ENCODE data around the gene OPN4.

OPN4 gene

GRCh38 chr10:86661161-86662025 lies 7.0 kb downstream of the OPN4 start:
- no peaks in the 10 kb centered on the region for H3K4me1 Mint-ChIP-seq (ENCODE audit: low read depth in 2 of 2)
- ATAC-seq (replicated peaks) (no peak), DNase-seq (no peak)
- H3K4me3 Mint-ChIP-seq = no peak overlapping the region
- no peaks in the 10 kb centered on the region for H3K36me3 Mint-ChIP-seq (ENCODE audit: insufficient read depth)
- H3K9me3 Mint-ChIP-seq = no peaks in the 10 kb centered on the region
- no peak overlapping the region for H3K27ac Mint-ChIP-seq
- H3K27me3 Mint-ChIP-seq = peaks cover 0 to 36% of the 10 kb centered on the region in 2 donors

- DNase-seq = no peak
- H3K4me1 Mint-ChIP-seq (ENCODE audit: low read depth in 2 of 2) = no peaks in the 10 kb centered on the region
- peaks cover 0 to 31% of the 10 kb centered on the region in 2 donors for H3K27me3 Mint-ChIP-seq
- no peak for ATAC-seq (replicated peaks)
- H3K4me3 Mint-ChIP-seq = no peak overlapping the region
- no peaks in the 10 kb centered on the region for H3K36me3 Mint-ChIP-seq (ENCODE audit: insufficient read depth)
- H3K27ac Mint-ChIP-seq = no peak overlapping the region
- no peaks in the 10 kb centered on the region for H3K9me3 Mint-ChIP-seq
These were observed 8.1 kb downstream of the OPN4 start for GRCh38 chr10:86662186-86663045.

GRCh38 chr10:86663046-86663345 lies 8.6 kb downstream of the OPN4 start:
- Mint-ChIP-seq H3K4me3 (no peak overlapping the region), H3K36me3 (ENCODE audit: insufficient read depth) (no peaks in the 10 kb centered on the region), H3K4me1 (ENCODE audit: low read depth in 2 of 2) (no peaks in the 10 kb centered on the region), H3K27me3 (peaks cover 0 to 28% of the 10 kb centered on the region in 2 donors), H3K9me3 (no peaks in the 10 kb centered on the region), H3K27ac (no peak overlapping the region)
- ATAC-seq (replicated peaks) = no peak
- no peak for DNase-seq

- H3K27me3 Mint-ChIP-seq = peaks cover 0 to 28% of the 10 kb centered on the region in 2 donors
- H3K4me1 Mint-ChIP-seq (ENCODE audit: low read depth in 2 of 2) = no peaks in the 10 kb centered on the region
- DNase-seq = no peak
- H3K4me3 Mint-ChIP-seq = no peak overlapping the region
- no peak overlapping the region for H3K27ac Mint-ChIP-seq
- no peaks in the 10 kb centered on the region for H3K36me3 Mint-ChIP-seq (ENCODE audit: insufficient read depth)
- no peak for ATAC-seq (replicated peaks)
- H3K9me3 Mint-ChIP-seq = no peaks in the 10 kb centered on the region
These were observed 9.4 kb downstream of the OPN4 start for GRCh38 chr10:86663576-86664339.

- no peaks in the 10 kb centered on the region for H3K9me3 Mint-ChIP-seq
- H3K4me1 Mint-ChIP-seq (ENCODE audit: low read depth in 2 of 2) = no peaks in the 10 kb centered on the region
- no peak overlapping the region for H3K27ac Mint-ChIP-seq
- DNase-seq = no peak
- no peaks in the 10 kb centered on the region for H3K36me3 Mint-ChIP-seq (ENCODE audit: insufficient read depth)
- no peak overlapping the region for H3K4me3 Mint-ChIP-seq
- H3K27me3 Mint-ChIP-seq = peaks cover 0 to 20% of the 10 kb centered on the region in 2 donors
- ATAC-seq (replicated peaks) = no peak
These were observed 10.2 kb downstream of the OPN4 start for GRCh38 chr10:86664341-86665217.

- Mint-ChIP-seq H3K27me3 (peaks cover 0 to 16% of the 10 kb centered on the region in 2 donors), H3K4me3 (no peak overlapping the region)
These were observed 10.9 kb downstream of the OPN4 start for GRCh38 chr10:86665218-86665607.

GRCh38 chr10:86665868-86666267 lies 11.5 kb downstream of the OPN4 start:
- Mint-ChIP-seq H3K4me1 (ENCODE audit: low read depth in 2 of 2) (no peaks in the 10 kb centered on the region), H3K9me3 (no peaks in the 10 kb centered on the region), H3K36me3 (ENCODE audit: insufficient read depth) (no peaks in the 10 kb centered on the region), H3K4me3 (no peak overlapping the region), H3K27ac (no peak overlapping the region), H3K27me3 (peaks cover 0 to 10% of the 10 kb centered on the region in 2 donors)
- no peak for DNase-seq
- ATAC-seq (replicated peaks) = no peak

More at GRCh38 chr10:86665218-86665607, 10.9 kb downstream of the OPN4 start:
- no peak overlapping the region for H3K27ac Mint-ChIP-seq
- no peaks in the 10 kb centered on the region for H3K4me1 Mint-ChIP-seq (ENCODE audit: low read depth in 2 of 2)
- ATAC-seq (replicated peaks) (no peak), DNase-seq (no peak)
- H3K9me3 Mint-ChIP-seq = no peaks in the 10 kb centered on the region
- no peaks in the 10 kb centered on the region for H3K36me3 Mint-ChIP-seq (ENCODE audit: insufficient read depth)

- H3K36me3 Mint-ChIP-seq (ENCODE audit: insufficient read depth) = no peaks in the 10 kb centered on the region
- H3K4me1 Mint-ChIP-seq (ENCODE audit: low read depth in 2 of 2) = no peaks in the 10 kb centered on the region
- H3K9me3 Mint-ChIP-seq = no peaks in the 10 kb centered on the region
- DNase-seq (no peak), ATAC-seq (replicated peaks) (no peak)
- H3K4me3 Mint-ChIP-seq = no peak overlapping the region
- no peak overlapping the region for H3K27ac Mint-ChIP-seq
- H3K27me3 Mint-ChIP-seq = peaks cover 0 to 9% of the 10 kb centered on the region in 2 donors
These were observed 12.2 kb downstream of the OPN4 start for GRCh38 chr10:86666538-86666937.

GRCh38 chr10:86667421-86668181 lies 13.3 kb downstream of the OPN4 start:
- Mint-ChIP-seq H3K4me3 (no peak overlapping the region), H3K27ac (no peak overlapping the region), H3K36me3 (ENCODE audit: insufficient read depth) (no peaks in the 10 kb centered on the region), H3K4me1 (ENCODE audit: low read depth in 2 of 2) (no peaks in the 10 kb centered on the region), H3K27me3 (peaks cover 0 to 6% of the 10 kb centered on the region in 2 donors), H3K9me3 (no peaks in the 10 kb centered on the region)
- no peak for DNase-seq
- ATAC-seq (replicated peaks) = no peak

GRCh38 chr10:86668297-86669165 lies 14.2 kb downstream of the OPN4 start, which contains the start of gene LDB3:
TSS of gene LDB3 (plus strand) at chr10:86668511. CDS start at chr10:86668692, 181 bp downstream.
- ATAC-seq (replicated peaks) = no peak
- no peak within 1 kb of the TSS for H3K27ac Mint-ChIP-seq
- H3K4me3 Mint-ChIP-seq = no peak within 1 kb of the TSS
- H3K36me3 Mint-ChIP-seq (ENCODE audit: insufficient read depth) = no peaks in the 10 kb centered on the region
- H3K9me3 Mint-ChIP-seq = no peaks in the 10 kb centered on the region
- peaks cover 0 to 1% of the 10 kb centered on the region in 2 donors for H3K4me1 Mint-ChIP-seq (ENCODE audit: low read depth in 2 of 2)
- DNase-seq = no peak
- H3K27me3 Mint-ChIP-seq = peaks cover 0 to 15% of the 10 kb centered on the region in 2 donors

- no peaks in the 10 kb centered on the region for H3K9me3 Mint-ChIP-seq
- H3K4me3 Mint-ChIP-seq = no peak overlapping the region
- peaks cover 0 to 3% of the 10 kb centered on the region in 2 donors for H3K4me1 Mint-ChIP-seq (ENCODE audit: low read depth in 2 of 2)
- ATAC-seq (replicated peaks) (no peak), DNase-seq (no peak)
- H3K27me3 Mint-ChIP-seq = peaks cover 0 to 28% of the 10 kb centered on the region in 2 donors
- no peak overlapping the region for H3K27ac Mint-ChIP-seq
- H3K36me3 Mint-ChIP-seq (ENCODE audit: insufficient read depth) = no peaks in the 10 kb centered on the region
These were observed 16.0 kb downstream of the OPN4 start for GRCh38 chr10:86670290-86670811.
